ENCODE results near the gene EMC1. TPM values are rescaled to one million over a fixed set of nuclear protein-coding genes. Genes with fewer than 3 reads are reported as not detected.
"Not testable (repeated sequence)": the region's sequence is repeated elsewhere in the genome, so short reads cannot be mapped to it uniquely, and the experiment has no call there.

The EMC1 gene
- polyA plus RNA-seq (2011; rRNA removed) (43.2 and 93.8 TPM in 2 replicates), polyA minus RNA-seq (2011; rRNA and poly(A)+ RNA removed) (55.3 and 56.4 TPM in 2 replicates)

GRCh38 chr1:19251305-19252196 is at the start of gene EMC1, which contains the start of gene MRTO4:
Gene EMC1, minus strand, starts transcription at chr1:19251524. Its CDS starts 15 bp downstream, at chr1:19251509.
Gene MRTO4, plus strand, starts transcription at chr1:19251805. Its CDS starts 31 bp downstream, at chr1:19251836.
- POLR2A ChIA-PET = no interaction called here
- Histone ChIP-seq H3K36me3 (ENCODE audit: control insufficient read depth, insufficient read depth, low read length) (peaks cover 9% of the 10 kb centered on the region), H3K4me3 (ENCODE audit: low read depth, low read length) (peak within 1 kb of the TSS; percentile 81), H3K27me3 (ENCODE audit: control insufficient read depth, insufficient read depth, low read length) (no peaks in the 10 kb centered on the region)
- DNase-seq (ENCODE audit: low read depth) = no peak
- CTCF ChIA-PET = interaction anchor here (0.8 to 2.4 kb wide), 3 partner anchors 10 to 403 kb away, joined by 3 to 10 read pairs (median 3); no protein-coding TSS in a partner anchor
- no peak for TF ChIP-seq CTCF (IDR thresholded peaks at IDR 0.05; ENCODE audit: insufficient read depth, low read depth, low read length)

- TF ChIP-seq CTCF (IDR thresholded peaks at IDR 0.05; ENCODE audit: insufficient read depth, low read depth, low read length) = no peak
- DNase-seq (ENCODE audit: low read depth) = no peak
- POLR2A ChIA-PET = no interaction called here
Measured at GRCh38 chr1:19300211-19300610, 48.9 kb upstream of the EMC1 start.

GRCh38 chr1:19294638-19295037 is 43.3 kb upstream of the EMC1 start:
- POLR2A ChIA-PET = no interaction called here
- CTCF ChIA-PET = interaction anchor here (0.7 to 1.2 kb wide), 3 partner anchors 11 to 33 kb away, joined by 3 read pairs; no protein-coding TSS in a partner anchor
- H3K36me3 ChIP-seq (ENCODE audit: control insufficient read depth, insufficient read depth, low read length) = no peaks in the 10 kb centered on the region
- H3K27me3 ChIP-seq (ENCODE audit: control insufficient read depth, insufficient read depth, low read length) = no peaks in the 10 kb centered on the region
- no peak for TF ChIP-seq CTCF (IDR thresholded peaks at IDR 0.05; ENCODE audit: insufficient read depth, low read depth, low read length)
- H3K4me3 ChIP-seq (ENCODE audit: low read depth, low read length) = no peak overlapping the region
- no peak for DNase-seq (ENCODE audit: low read depth)

More at GRCh38 chr1:19300211-19300610, 48.9 kb upstream of the EMC1 start:
- CTCF ChIA-PET = no interaction called here
- Histone ChIP-seq H3K36me3 (ENCODE audit: control insufficient read depth, insufficient read depth, low read length) (peaks cover 13% of the 10 kb centered on the region), H3K4me3 (ENCODE audit: low read depth, low read length) (no peak overlapping the region), H3K27me3 (ENCODE audit: control insufficient read depth, insufficient read depth, low read length) (no peaks in the 10 kb centered on the region)

GRCh38 chr1:19289244-19289643 is 37.9 kb upstream of the EMC1 start:
- ChIA-PET POLR2A (interaction anchor here (0.6 kb wide), 1 partner anchor 196 kb away, joined by 3 read pairs; the partner anchor contains the start of gene CAPZB), CTCF (no interaction called here)
- no peak for DNase-seq (ENCODE audit: low read depth)
- TF ChIP-seq CTCF (IDR thresholded peaks at IDR 0.05; ENCODE audit: insufficient read depth, low read depth, low read length) = no peak
- Histone ChIP-seq H3K4me3 (ENCODE audit: low read depth, low read length) (no peak overlapping the region), H3K27me3 (ENCODE audit: control insufficient read depth, insufficient read depth, low read length) (no peaks in the 10 kb centered on the region), H3K36me3 (ENCODE audit: control insufficient read depth, insufficient read depth, low read length) (no peaks in the 10 kb centered on the region)

GRCh38 chr1:19288324-19289241 is 37.3 kb upstream of the EMC1 start, which contains the start of gene AKR7A3:
Gene AKR7A3, minus strand, starts transcription at chr1:19288770. Its CDS starts 61 bp downstream, at chr1:19288709.
- peak within 1 kb of the TSS; percentile 42 for H3K4me3 ChIP-seq (ENCODE audit: low read depth, low read length)
- CTCF ChIA-PET; H3K36me3 ChIP-seq (ENCODE audit: control insufficient read depth, insufficient read depth, low read length); H3K27me3 ChIP-seq (ENCODE audit: control insufficient read depth, insufficient read depth, low read length); DNase-seq (ENCODE audit: low read depth): not testable (repeated sequence)
- POLR2A ChIA-PET = interaction anchor here (0.6 kb wide), 1 partner anchor 197 kb away, joined by 3 read pairs; the partner anchor contains the start of gene CAPZB

All from BJ (cell line).